Measurements from ENCODE around the gene MIS12.

GRCh38 chr17:5502552-5502951, 16.2 kb downstream of the MIS12 start:
- TF ChIP-seq CTCF (IDR thresholded peaks at IDR 0.05) (no peak), POLR2A (IDR thresholded peaks at IDR 0.05; ENCODE audit: low read length) (no peak), PHF8 (IDR thresholded peaks at IDR 0.05; ENCODE audit: borderline replicate concordance, low read depth) (no peak), EP300 (IDR thresholded peaks at IDR 0.05) (no peak), CBX2 (IDR thresholded peaks at IDR 0.05; ENCODE audit: borderline replicate concordance, low read depth) (no peak), KDM1A (IDR thresholded peaks at IDR 0.05; ENCODE audit: low read depth) (no peak), CEBPB (IDR thresholded peaks at IDR 0.05) (no peak), MYC (IDR thresholded peaks at IDR 0.05; ENCODE audit: borderline replicate concordance, low read length) (no peak), RAD21 (conservative IDR thresholded peaks at IDR 0.05 in 1 of 2, IDR thresholded peaks at IDR 0.05 in 1 of 2) (no peak), HMGXB4 (CRISPR knock-in tag; IDR thresholded peaks at IDR 0.05; ENCODE audit: borderline replicate concordance) (no peak), FOSL2 (IDR thresholded peaks at IDR 0.05) (no peak), FOSL2 (CRISPR knock-in tag; IDR thresholded peaks at IDR 0.05) (no peak), PBX3 (IDR thresholded peaks at IDR 0.05) (no peak), USF2 (IDR thresholded peaks at IDR 0.05) (no peak)

Data from A549 (cell line).